ENCODE data around the gene RPA3. TPM values are rescaled to one million over a fixed set of nuclear protein-coding genes. Genes with fewer than 3 reads are reported as not detected.
A peak's percentile ranks its signal among the peaks of the same experiment; 100 is the strongest.

The RPA3 gene
- total and polyA plus RNA-seq, 4 donors = 22.6 to 40.9 (median 25.8) TPM

GRCh38 chr7:7720193-7720592, 1.8 kb upstream of the RPA3 start:
- 92 to 96% methylated on average over 1 of the region's 1 CpG for WGBS, 2 donors
- DNase-seq = no peak
- no peak overlapping the region for H3K27ac ChIP-seq (ENCODE audit: low read depth in 1 of 2, low read length in 1 of 2)
- H3K4me3 ChIP-seq = no peak overlapping the region
- no peak for ATAC-seq (ENCODE audit: insufficient read depth, low FRiP score)
- H3K9me3 ChIP-seq (ENCODE audit: control insufficient read depth in 4 of 4, insufficient read depth in 3 of 4, low read length in 3 of 4) = no peaks in the 10 kb centered on the region
- no peaks in the 10 kb centered on the region for H3K27me3 ChIP-seq (ENCODE audit: control insufficient read depth in 3 of 3, insufficient read depth in 3 of 3, low read length in 2 of 3)
- peaks cover 0 to 13% (median 0%) of the 10 kb centered on the region in 5 donors for H3K4me1 ChIP-seq (ENCODE audit: control insufficient read depth in 5 of 5, insufficient read depth in 5 of 5, low read length in 5 of 5)
- no peak overlapping the region for H3K9ac ChIP-seq (ENCODE audit: insufficient read depth in 1 of 2, low read length in 2 of 2)
- TF ChIP-seq, protein P1, sequence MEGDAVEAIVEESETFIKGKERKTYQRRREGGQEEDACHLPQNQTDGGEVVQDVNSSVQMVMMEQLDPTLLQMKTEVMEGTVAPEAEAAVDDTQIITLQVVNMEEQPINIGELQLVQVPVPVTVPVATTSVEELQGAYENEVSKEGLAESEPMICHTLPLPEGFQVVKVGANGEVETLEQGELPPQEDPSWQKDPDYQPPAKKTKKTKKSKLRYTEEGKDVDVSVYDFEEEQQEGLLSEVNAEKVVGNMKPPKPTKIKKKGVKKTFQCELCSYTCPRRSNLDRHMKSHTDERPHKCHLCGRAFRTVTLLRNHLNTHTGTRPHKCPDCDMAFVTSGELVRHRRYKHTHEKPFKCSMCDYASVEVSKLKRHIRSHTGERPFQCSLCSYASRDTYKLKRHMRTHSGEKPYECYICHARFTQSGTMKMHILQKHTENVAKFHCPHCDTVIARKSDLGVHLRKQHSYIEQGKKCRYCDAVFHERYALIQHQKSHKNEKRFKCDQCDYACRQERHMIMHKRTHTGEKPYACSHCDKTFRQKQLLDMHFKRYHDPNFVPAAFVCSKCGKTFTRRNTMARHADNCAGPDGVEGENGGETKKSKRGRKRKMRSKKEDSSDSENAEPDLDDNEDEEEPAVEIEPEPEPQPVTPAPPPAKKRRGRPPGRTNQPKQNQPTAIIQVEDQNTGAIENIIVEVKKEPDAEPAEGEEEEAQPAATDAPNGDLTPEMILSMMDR (IDR thresholded peaks at IDR 0.05; ENCODE audit: control extremely low read depth, extremely low read depth) = no peak
- peaks cover 0 to 2% (median 0%) of the 10 kb centered on the region in 4 donors for H3K36me3 ChIP-seq (ENCODE audit: control insufficient read depth in 4 of 4, insufficient read depth in 4 of 4, low read length in 4 of 4)

DNA sequence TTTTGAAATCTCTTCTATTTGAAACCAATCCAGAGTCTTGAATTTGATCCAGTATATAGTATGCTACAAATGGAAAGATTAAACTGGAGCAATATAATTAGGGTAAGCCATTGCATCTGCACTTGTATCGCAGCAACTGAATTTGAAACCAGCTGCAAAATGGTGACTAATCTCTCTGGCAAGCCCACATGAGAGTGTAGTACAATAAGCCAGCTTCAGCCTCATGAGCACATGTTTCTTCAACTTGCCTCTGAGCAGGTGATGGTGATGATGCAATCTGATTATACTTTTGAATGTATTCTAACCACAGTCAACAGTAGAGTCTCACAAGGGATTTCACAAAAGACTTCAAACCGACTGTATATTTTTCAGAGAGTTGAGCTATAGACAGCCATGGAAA, 829 bp upstream of the RPA3 start:
- Histone ChIP-seq H3K27me3 (ENCODE audit: control insufficient read depth in 3 of 3, insufficient read depth in 3 of 3, low read length in 2 of 3) (no peaks in the 10 kb centered on the region), H3K4me1 (ENCODE audit: control insufficient read depth in 5 of 5, insufficient read depth in 5 of 5, low read length in 5 of 5) (peaks cover 0 to 6% (median 0%) of the 10 kb centered on the region in 5 donors), H3K36me3 (ENCODE audit: control insufficient read depth in 4 of 4, insufficient read depth in 4 of 4, low read length in 4 of 4) (peaks cover 0 to 2% (median 0%) of the 10 kb centered on the region in 4 donors), H3K4me3 (no peak overlapping the region), H3K27ac (ENCODE audit: low read depth in 1 of 2, low read length in 1 of 2) (no peak overlapping the region), H3K9me3 (ENCODE audit: control insufficient read depth in 4 of 4, insufficient read depth in 3 of 4, low read length in 3 of 4) (no peaks in the 10 kb centered on the region), H3K9ac (ENCODE audit: insufficient read depth in 1 of 2, low read length in 2 of 2) (no peak overlapping the region)
- ATAC-seq (ENCODE audit: insufficient read depth, low FRiP score) (peak; percentile 75), DNase-seq (peak in 1 of 3 donors; percentile 37)
- TF ChIP-seq, protein P1 (IDR thresholded peaks at IDR 0.05; ENCODE audit: control extremely low read depth, extremely low read depth) = no peak
- 49 to 56% methylated on average over 2 of the region's 2 CpGs for WGBS, 2 donors

- Histone ChIP-seq H3K4me3 (no peak overlapping the region), H3K27ac (ENCODE audit: low read depth in 1 of 2, low read length in 1 of 2) (no peak overlapping the region), H3K9me3 (ENCODE audit: control insufficient read depth in 4 of 4, insufficient read depth in 3 of 4, low read length in 3 of 4) (no peaks in the 10 kb centered on the region), H3K4me1 (ENCODE audit: control insufficient read depth in 5 of 5, insufficient read depth in 5 of 5, low read length in 5 of 5) (no peaks in the 10 kb centered on the region), H3K9ac (ENCODE audit: insufficient read depth in 1 of 2, low read length in 2 of 2) (no peak overlapping the region), H3K36me3 (ENCODE audit: control insufficient read depth in 4 of 4, insufficient read depth in 4 of 4, low read length in 4 of 4) (no peaks in the 10 kb centered on the region), H3K27me3 (ENCODE audit: control insufficient read depth in 3 of 3, insufficient read depth in 3 of 3, low read length in 2 of 3) (no peaks in the 10 kb centered on the region)
- 89 to 90% methylated on average over 4 of the region's 4 CpGs for WGBS, 2 donors
- ATAC-seq (ENCODE audit: insufficient read depth, low FRiP score) (no peak), DNase-seq (no peak)
- TF ChIP-seq, protein P1 (IDR thresholded peaks at IDR 0.05; ENCODE audit: control extremely low read depth, extremely low read depth) = no peak
These were observed 4.7 kb downstream of the RPA3 start for GRCh38 chr7:7713730-7714129.

DNA sequence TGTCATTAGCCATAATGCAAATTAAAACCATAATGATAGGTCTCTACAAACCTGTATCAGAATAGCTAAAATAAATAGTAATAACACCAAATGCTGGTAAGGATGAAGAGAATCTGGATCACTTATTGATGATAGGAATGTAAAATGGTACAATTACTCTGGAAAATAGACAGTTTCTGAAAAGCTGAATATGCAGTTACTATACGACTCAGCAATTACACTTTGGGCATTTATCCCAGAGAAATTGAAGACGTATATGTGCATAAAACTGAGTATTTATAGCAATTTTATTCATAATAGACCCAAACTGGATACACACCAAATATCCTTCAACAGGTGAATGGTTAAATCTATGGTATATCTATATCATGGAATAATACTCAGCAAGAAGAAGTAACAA, 7.9 kb downstream of the RPA3 start:
- no peaks in the 10 kb centered on the region for H3K9me3 ChIP-seq (ENCODE audit: control insufficient read depth in 4 of 4, insufficient read depth in 3 of 4, low read length in 3 of 4)
- no peaks in the 10 kb centered on the region for H3K27me3 ChIP-seq (ENCODE audit: control insufficient read depth in 3 of 3, insufficient read depth in 3 of 3, low read length in 2 of 3)
- WGBS, 2 donors = 94 to 99% methylated on average over 2 of the region's 2 CpGs
- no peak for ATAC-seq (ENCODE audit: insufficient read depth, low FRiP score)
- no peak for DNase-seq
- peaks cover 0 to 9% (median 3%) of the 10 kb centered on the region in 5 donors for H3K4me1 ChIP-seq (ENCODE audit: control insufficient read depth in 5 of 5, insufficient read depth in 5 of 5, low read length in 5 of 5)
- H3K27ac ChIP-seq (ENCODE audit: low read depth in 1 of 2, low read length in 1 of 2) = no peak overlapping the region
- no peaks in the 10 kb centered on the region for H3K36me3 ChIP-seq (ENCODE audit: control insufficient read depth in 4 of 4, insufficient read depth in 4 of 4, low read length in 4 of 4)
- no peak overlapping the region for H3K9ac ChIP-seq (ENCODE audit: insufficient read depth in 1 of 2, low read length in 2 of 2)
- TF ChIP-seq, protein P1 (IDR thresholded peaks at IDR 0.05; ENCODE audit: control extremely low read depth, extremely low read depth) = no peak
- no peak overlapping the region for H3K4me3 ChIP-seq
